Measurements from ENCODE around the gene CHMP2A.
"Not testable (repeated sequence)": the region's sequence is repeated elsewhere in the genome, so short reads cannot be mapped to it uniquely, and the experiment has no call there.

CHMP2A gene

DNA sequence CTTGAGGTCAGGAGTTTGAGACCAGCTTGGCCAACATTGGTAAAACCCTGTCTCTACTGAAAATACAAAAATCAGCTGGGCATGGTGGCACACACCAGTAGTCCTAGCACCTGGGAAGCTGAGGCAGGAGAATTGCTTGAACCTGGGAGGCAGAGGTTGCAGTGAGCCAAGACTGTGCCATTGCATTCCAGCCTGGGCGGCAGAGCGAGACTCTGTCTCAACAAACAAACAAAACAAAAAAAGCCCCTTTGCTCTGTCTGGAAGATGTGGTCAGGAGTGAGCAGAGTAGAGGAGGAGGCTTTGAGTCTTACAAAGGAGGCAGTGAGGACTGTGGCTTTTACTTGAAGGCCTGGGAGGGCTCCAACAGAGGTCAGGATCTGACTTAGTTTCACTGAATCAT is 22.7 kb upstream of the CHMP2A start:
- not testable (repeated sequence) for H3K36me3 ChIP-seq (ENCODE audit: insufficient read depth, low read length); H2AFZ ChIP-seq (ENCODE audit: low read length, unreplicated experiment); H3K4me3 ChIP-seq (ENCODE audit: low read depth, low read length); H3K27ac ChIP-seq (ENCODE audit: low read depth, low read length); H3K79me2 ChIP-seq (ENCODE audit: control insufficient read depth, insufficient read depth, low read length, unreplicated experiment); H3K4me1 ChIP-seq (ENCODE audit: control insufficient read depth, insufficient read depth, low read length, unreplicated experiment); H3K27me3 ChIP-seq (ENCODE audit: insufficient read depth, low read length)

DNA sequence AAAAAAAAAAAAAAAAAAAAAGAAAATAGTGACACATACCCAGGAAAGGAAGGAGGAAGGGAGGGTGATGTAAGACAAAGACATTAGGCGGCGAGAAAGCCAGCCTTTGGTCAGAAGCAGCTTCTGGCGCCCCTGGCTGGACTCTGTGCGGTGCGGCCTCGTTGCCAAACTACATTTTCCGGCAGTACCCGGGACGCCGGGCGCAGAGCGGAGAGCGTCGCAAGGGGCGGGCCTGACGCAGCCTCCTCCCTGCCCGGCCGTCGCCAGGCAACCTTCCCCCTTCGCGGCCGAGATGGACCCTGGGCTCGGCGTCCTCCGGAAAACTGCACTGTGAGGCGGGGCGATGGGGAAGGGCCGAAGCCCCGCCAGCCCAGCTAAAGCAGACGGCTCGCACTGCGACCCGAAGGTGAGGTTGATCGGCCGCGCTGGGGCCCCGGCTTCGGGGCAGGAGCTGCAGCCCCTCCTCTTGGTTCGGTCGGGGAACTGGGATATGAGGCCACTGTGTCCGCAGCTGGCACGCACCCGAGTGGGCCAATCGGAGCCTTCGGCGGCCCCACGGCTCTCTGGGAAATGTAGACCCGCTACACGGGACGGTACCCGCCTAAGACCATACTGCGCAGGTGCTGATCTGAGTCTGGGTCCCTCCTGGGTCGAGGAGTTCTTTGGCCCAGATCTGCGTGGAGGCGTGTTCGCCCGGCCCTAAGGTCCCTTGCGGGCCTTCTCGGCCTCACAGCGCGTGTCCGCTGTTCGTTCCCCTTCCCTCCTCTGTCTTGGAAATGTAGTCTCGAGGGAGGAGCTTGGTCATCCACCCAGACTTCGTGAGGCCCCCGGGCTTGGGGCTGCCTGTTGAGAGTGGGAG is 20.5 kb upstream of the CHMP2A start:
- peak overlapping the region; percentile 83 for H3K4me3 ChIP-seq (ENCODE audit: low read depth, low read length)
- no peak overlapping the region for H2AFZ ChIP-seq (ENCODE audit: low read length, unreplicated experiment)
- peaks cover 8% of the 10 kb centered on the region for H3K4me1 ChIP-seq (ENCODE audit: control insufficient read depth, insufficient read depth, low read length, unreplicated experiment)
- peak overlapping the region; percentile 93 for H3K27ac ChIP-seq (ENCODE audit: low read depth, low read length)
- H3K27me3 ChIP-seq (ENCODE audit: insufficient read depth, low read length), result no peaks in the 10 kb centered on the region
- peaks cover 3% of the 10 kb centered on the region for H3K79me2 ChIP-seq (ENCODE audit: control insufficient read depth, insufficient read depth, low read length, unreplicated experiment)
- no peaks in the 10 kb centered on the region for H3K36me3 ChIP-seq (ENCODE audit: insufficient read depth, low read length)

DNA sequence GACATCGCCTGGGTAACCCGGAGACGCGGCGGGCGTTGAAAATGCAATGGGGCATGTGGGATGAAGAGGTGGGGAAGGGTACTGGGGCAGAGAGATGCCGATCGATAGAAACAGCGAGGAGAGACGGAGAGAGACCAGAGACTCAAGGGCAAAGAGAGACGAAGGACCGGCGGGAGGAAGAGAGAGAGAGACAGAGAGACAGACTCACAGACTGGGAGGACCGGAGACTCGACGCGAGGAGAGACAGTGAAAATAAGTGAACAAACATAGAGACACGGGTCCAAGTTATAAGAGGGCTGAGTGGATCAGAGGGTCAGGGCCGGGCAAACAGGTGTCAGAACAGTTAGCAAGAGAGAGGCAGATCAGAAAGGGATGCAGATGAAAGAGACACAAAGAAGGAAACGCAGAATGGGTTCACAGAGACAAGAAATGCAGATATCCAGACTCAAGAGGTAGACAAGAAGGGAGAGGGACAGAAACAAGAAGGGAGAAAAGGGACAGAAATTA is 18.8 kb upstream of the CHMP2A start:
- peaks cover 8% of the 10 kb centered on the region for H3K4me1 ChIP-seq (ENCODE audit: control insufficient read depth, insufficient read depth, low read length, unreplicated experiment)
- H3K79me2 ChIP-seq (ENCODE audit: control insufficient read depth, insufficient read depth, low read length, unreplicated experiment), result peaks cover 3% of the 10 kb centered on the region
- no peaks in the 10 kb centered on the region for H3K36me3 ChIP-seq (ENCODE audit: insufficient read depth, low read length)
- H3K27ac ChIP-seq (ENCODE audit: low read depth, low read length), result peak overlapping the region; percentile 89
- H2AFZ ChIP-seq (ENCODE audit: low read length, unreplicated experiment), result peak overlapping the region; percentile 20
- H3K27me3 ChIP-seq (ENCODE audit: insufficient read depth, low read length), result no peaks in the 10 kb centered on the region
- peak overlapping the region; percentile 74 for H3K4me3 ChIP-seq (ENCODE audit: low read depth, low read length)

DNA sequence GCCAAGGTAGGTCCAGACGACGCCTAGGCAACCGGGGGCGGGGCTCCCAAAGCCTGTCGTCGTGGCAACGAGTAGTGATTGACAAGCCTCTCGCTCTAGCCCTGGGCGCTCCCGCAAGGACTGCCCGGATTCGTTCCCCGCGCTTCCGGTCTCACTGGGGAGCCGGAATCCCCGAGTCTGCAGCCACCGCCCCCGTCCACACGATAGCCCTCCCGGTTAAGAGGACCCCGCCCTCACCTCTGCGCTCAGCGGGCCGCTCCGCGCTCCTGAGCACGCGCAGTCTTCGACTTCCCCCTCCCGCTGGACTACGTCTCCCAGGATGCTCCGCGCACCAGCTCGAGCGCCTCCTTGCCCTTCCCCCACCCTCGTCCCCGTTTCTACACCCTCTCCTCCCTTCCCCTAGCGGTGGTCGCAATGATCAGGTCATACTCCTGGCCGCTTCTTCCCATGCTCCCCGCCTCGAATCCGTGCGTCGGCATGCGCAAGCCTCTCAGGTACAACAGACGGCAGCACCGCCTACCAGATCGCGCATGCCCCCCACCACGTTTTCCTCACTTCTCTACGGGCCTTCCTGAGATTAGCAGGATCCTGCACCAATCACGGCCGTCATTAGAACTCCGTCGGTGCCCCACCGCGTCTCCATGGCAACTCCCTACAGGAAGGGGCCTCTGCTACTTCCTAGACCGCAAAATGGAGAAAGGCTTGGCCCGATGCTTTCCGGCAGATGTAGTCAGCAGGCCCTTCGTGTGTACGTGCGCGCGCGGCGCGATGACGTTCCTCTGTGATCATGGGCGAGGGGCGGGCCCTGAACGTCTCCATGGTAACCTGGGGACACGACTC is 18.1 kb upstream of the CHMP2A start, which contains the start of gene MZF1:
Gene MZF1 (minus strand): TSS at position 518 of the 840 bp plus-strand sequence. CDS start 1,946 bp downstream, outside the sequence.
- H2AFZ ChIP-seq (ENCODE audit: low read length, unreplicated experiment), result peak within 1 kb of the TSS; percentile 20
- peak within 1 kb of the TSS; percentile 89 for H3K27ac ChIP-seq (ENCODE audit: low read depth, low read length)
- peak within 1 kb of the TSS; percentile 74 for H3K4me3 ChIP-seq (ENCODE audit: low read depth, low read length)
- peaks cover 8% of the 10 kb centered on the region for H3K4me1 ChIP-seq (ENCODE audit: control insufficient read depth, insufficient read depth, low read length, unreplicated experiment)
- peaks cover 3% of the 10 kb centered on the region for H3K79me2 ChIP-seq (ENCODE audit: control insufficient read depth, insufficient read depth, low read length, unreplicated experiment)
- no peaks in the 10 kb centered on the region for H3K36me3 ChIP-seq (ENCODE audit: insufficient read depth, low read length)
- no peaks in the 10 kb centered on the region for H3K27me3 ChIP-seq (ENCODE audit: insufficient read depth, low read length)

DNA sequence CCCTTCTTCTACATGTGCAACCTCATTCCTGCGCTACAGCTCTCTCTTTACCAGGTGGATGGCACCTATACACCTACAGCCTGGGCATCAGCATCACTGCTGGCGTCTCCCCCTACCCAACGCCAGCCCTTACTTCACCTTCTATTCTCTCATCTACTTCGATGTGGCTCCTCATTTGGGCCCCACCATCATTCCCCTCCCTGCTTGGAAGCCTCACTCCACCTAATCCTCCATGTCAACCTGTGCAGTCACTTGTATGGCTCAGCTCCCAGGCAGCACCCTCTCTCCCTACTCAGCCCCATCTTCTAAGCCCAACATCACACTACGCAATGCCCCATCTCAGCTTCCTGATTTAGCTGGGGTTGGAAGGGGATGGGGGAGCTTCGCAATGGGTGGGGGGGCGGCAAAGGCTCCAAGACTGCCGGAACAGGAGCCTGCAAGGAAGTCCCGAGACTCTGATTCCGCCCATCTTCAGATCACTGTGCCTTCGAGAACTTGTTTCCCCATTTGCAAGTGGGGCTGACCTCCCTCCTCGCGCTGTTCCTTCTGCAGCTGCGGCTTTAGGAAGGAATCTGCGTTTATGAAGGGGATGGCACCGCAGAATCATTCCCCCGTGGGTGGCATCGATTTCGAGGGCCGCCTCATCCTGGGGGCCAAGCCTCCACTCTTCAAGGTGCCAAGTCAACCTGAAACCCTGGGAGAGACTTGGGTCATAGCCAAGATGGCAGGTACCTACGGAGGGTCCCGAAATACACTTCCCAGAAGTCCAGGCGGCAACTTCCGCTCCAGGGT is 17.3 kb upstream of the CHMP2A start:
- no peaks in the 10 kb centered on the region for H3K27me3 ChIP-seq (ENCODE audit: insufficient read depth, low read length)
- peak overlapping the region; percentile 74 for H3K4me3 ChIP-seq (ENCODE audit: low read depth, low read length)
- H3K4me1 ChIP-seq (ENCODE audit: control insufficient read depth, insufficient read depth, low read length, unreplicated experiment), result peaks cover 8% of the 10 kb centered on the region
- no peaks in the 10 kb centered on the region for H3K79me2 ChIP-seq (ENCODE audit: control insufficient read depth, insufficient read depth, low read length, unreplicated experiment)
- peak overlapping the region; percentile 89 for H3K27ac ChIP-seq (ENCODE audit: low read depth, low read length)
- H3K36me3 ChIP-seq (ENCODE audit: insufficient read depth, low read length), result no peaks in the 10 kb centered on the region
- no peak overlapping the region for H2AFZ ChIP-seq (ENCODE audit: low read length, unreplicated experiment)

DNA sequence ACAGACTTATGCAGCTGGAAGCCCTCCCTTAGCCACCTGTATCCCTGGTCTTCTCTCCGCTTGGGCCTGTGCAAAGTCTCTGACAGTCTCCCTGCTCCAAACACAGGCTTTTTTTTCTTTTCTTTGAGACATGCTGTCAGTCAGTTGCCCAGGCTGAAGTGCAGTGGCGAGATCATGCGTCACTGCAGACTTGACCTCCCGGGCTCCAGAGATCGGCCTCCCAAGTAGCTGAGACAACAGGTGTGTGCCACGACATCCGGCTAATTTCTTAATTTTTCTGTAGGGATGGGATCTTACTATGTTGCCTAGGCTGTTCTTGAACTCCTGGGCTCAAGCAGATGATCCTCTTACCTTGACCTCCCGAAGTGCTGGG is 16.7 kb upstream of the CHMP2A start:
- no peaks in the 10 kb centered on the region for H3K27me3 ChIP-seq (ENCODE audit: insufficient read depth, low read length)
- no peak overlapping the region for H3K27ac ChIP-seq (ENCODE audit: low read depth, low read length)
- H2AFZ ChIP-seq (ENCODE audit: low read length, unreplicated experiment), result no peak overlapping the region
- H3K4me3 ChIP-seq (ENCODE audit: low read depth, low read length), result no peak overlapping the region
- H3K36me3 ChIP-seq (ENCODE audit: insufficient read depth, low read length), result no peaks in the 10 kb centered on the region
- no peaks in the 10 kb centered on the region for H3K79me2 ChIP-seq (ENCODE audit: control insufficient read depth, insufficient read depth, low read length, unreplicated experiment)
- peaks cover 8% of the 10 kb centered on the region for H3K4me1 ChIP-seq (ENCODE audit: control insufficient read depth, insufficient read depth, low read length, unreplicated experiment)

DNA sequence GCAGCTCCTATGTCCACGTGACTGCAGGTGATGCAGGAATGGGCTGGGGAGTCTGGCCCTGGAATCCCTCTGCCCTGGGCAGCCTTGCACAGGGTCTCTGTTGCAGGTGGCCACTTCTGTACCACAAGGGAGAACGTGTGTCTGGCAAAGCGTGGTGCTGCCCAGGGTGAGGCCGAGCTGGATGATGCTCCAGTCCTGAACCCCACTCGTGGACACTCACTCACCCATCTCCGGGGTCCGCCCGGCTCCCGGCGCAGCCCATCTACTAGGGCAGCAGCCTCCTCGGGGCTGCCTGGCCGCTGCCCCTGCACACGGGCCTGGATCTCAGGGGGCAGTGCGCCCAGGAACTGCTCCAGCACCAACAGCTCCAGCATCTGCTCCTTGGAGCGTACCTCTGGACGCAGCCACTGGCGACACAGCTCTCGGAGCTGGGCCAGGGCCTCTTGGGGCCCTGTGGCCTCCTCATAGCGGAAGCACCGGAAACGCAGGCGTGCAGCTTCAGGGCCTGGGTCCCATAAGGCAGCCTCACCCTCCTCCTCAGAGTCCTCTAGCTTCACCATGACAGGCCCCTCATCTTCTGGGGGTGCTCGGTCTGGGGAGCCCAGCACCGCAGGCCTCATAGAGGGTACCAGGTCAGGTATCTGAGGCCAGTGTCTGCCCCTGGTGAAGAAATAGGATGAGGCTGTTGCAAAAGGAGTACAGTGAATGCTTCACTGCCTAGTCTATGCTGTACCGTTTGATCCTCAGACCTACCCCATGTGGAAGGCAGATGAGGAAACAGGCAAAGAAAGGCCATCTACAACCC is 16.1 kb upstream of the CHMP2A start:
- Histone ChIP-seq H3K36me3 (ENCODE audit: insufficient read depth, low read length) (no peaks in the 10 kb centered on the region), H3K4me1 (ENCODE audit: control insufficient read depth, insufficient read depth, low read length, unreplicated experiment) (peaks cover 8% of the 10 kb centered on the region)

DNA sequence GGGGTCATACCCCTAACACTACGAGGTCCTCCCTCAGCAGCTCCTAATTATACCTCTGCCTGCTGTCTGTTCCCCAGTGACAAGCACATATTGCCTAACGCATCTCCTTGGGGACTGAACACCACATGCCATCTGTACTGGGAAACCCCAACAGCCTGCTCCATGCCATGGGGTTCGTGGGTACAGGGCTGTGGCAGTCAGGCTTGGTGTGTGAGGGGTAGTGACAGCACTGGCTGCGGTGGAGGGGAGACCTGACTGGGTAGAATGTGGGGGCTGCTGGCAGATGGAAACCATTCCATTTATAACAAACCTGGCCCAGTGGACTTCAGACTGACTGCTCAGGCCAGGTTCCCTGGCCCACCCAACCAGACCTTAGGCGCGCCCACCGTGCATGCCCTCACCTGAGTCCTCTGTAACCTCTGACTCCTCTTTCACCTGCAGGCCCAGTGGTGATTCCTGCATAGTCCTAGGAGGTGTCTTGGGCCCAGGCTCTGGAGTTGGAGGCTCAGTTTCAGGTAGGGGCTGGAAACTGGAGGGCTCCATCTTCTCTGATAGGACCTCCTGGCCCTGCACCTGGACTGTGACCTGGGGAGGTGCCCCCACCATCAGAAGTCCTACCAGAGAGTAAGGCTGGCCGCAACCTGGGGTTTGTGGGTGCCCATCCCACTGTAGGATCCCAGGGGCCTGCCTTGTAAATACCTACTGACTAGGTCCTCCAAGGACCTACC is 15.2 kb upstream of the CHMP2A start:
- Histone ChIP-seq H2AFZ (ENCODE audit: low read length, unreplicated experiment) (no peak overlapping the region), H3K27me3 (ENCODE audit: insufficient read depth, low read length) (no peaks in the 10 kb centered on the region), H3K27ac (ENCODE audit: low read depth, low read length) (no peak overlapping the region), H3K79me2 (ENCODE audit: control insufficient read depth, insufficient read depth, low read length, unreplicated experiment) (no peaks in the 10 kb centered on the region), H3K4me1 (ENCODE audit: control insufficient read depth, insufficient read depth, low read length, unreplicated experiment) (peaks cover 8% of the 10 kb centered on the region), H3K36me3 (ENCODE audit: insufficient read depth, low read length) (no peaks in the 10 kb centered on the region), H3K4me3 (ENCODE audit: low read depth, low read length) (no peak overlapping the region)

More for the DNA sequence above, 16.1 kb upstream of the CHMP2A start:
- no peak overlapping the region for H3K4me3 ChIP-seq (ENCODE audit: low read depth, low read length)
- no peak overlapping the region for H2AFZ ChIP-seq (ENCODE audit: low read length, unreplicated experiment)
- H3K79me2 ChIP-seq (ENCODE audit: control insufficient read depth, insufficient read depth, low read length, unreplicated experiment), result no peaks in the 10 kb centered on the region
- H3K27ac ChIP-seq (ENCODE audit: low read depth, low read length), result no peak overlapping the region
- H3K27me3 ChIP-seq (ENCODE audit: insufficient read depth, low read length), result no peaks in the 10 kb centered on the region

DNA sequence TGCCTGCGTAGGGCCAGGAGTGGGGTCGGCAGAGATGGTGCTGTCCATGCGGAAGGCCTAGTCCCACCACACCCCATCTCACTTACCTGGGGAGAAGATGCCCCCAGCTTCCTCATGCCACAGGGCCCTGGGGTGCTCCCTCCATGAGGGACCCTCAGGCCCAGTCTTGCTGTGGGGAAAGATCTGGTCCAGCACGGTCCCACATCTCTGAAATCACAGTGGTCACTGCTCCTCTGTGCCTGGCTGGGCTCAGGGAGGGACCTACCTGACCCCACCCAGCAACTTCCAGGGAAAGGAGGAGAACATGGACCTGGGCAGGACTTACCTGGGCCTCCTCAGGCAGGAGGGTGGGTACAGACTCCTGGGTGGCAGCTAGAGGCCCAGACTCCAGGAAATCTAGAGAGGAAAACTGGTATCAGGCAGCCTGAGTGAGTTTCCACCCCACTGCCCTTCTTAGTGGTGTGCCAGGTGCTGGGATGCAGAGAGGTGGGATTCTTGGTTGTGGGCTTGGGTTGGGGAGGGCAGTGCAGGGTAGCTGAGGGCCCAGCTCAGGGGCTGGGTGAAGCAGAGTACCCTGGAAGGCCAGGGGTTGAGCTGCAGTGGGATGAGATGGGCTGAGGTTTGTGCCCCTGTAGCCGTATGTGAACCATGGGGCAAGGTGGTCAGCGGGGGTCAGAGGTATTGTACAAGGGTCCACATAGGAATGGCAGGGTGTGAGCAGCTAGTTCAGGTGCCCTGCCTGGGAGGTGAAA is 14.5 kb upstream of the CHMP2A start:
- Histone ChIP-seq H3K27me3 (ENCODE audit: insufficient read depth, low read length) (no peaks in the 10 kb centered on the region), H3K4me1 (ENCODE audit: control insufficient read depth, insufficient read depth, low read length, unreplicated experiment) (peaks cover 8% of the 10 kb centered on the region), H2AFZ (ENCODE audit: low read length, unreplicated experiment) (no peak overlapping the region), H3K27ac (ENCODE audit: low read depth, low read length) (no peak overlapping the region), H3K4me3 (ENCODE audit: low read depth, low read length) (no peak overlapping the region), H3K79me2 (ENCODE audit: control insufficient read depth, insufficient read depth, low read length, unreplicated experiment) (no peaks in the 10 kb centered on the region), H3K36me3 (ENCODE audit: insufficient read depth, low read length) (no peaks in the 10 kb centered on the region)
